Measurements from ENCODE around the gene MSH5. TPM values are rescaled to one million over a fixed set of nuclear protein-coding genes. Genes with fewer than 3 reads are reported as not detected.

The MSH5 gene
- total RNA-seq, 6 donors from 2014 or later = 7.3 to 52.4 (median 13.1) TPM

DNA sequence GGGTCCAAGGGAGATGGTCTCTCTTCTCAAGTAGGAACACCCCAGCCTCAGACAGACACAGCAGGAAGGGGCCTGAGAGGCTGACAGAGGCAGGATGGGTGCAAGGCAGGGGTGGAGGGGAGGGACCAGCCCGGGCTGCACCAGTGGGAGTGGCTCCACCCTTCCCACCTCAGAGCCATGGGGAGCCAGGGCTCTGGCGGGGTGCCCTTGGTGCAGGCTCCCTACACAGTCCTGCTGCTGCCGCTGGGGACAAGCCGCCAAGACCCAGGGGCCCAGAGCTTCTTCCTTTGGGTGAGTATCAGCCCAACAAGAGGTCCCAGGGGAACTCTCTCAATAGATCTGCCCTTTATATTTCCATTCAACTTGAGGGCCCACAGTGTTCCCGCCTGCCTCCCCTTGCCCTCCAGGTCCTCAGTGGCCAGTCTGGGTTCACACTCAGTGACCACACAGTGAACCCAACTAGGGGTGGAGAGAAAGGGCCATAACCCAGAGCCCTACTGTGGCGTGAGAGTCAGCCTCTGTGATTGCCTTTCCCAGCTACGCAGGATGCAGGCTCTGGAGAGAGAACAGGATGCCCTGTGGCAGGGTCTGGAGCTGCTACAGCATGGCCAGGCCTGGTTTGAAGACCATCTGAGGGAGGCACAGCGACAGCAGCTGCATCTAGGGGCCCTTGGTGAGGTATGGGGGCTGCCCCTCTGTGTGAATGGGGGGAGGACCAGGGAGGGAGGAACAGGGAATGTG, 23.2 kb downstream of the MSH5 start:
- H3K4me3 ChIP-seq = no peak overlapping the region
- H3K36me3 ChIP-seq = no peaks in the 10 kb centered on the region
- no peaks in the 10 kb centered on the region for H3K27me3 ChIP-seq
- no peaks in the 10 kb centered on the region for H3K9me3 ChIP-seq
- 17 to 84% methylated on average over 1 to 8 of the region's 8 CpGs for WGBS, 2 donors
- no peak for DNase-seq
- TF ChIP-seq EP300 (IDR thresholded peaks at IDR 0.05) (no peak), CTCF (IDR thresholded peaks at IDR 0.05) (no peak), POLR2A (IDR thresholded peaks at IDR 0.05) (no peak), POLR2AphosphoS5 (IDR thresholded peaks at IDR 0.05) (no peak)
- peak overlapping the region; percentile 9 to 57 (median 17) for H3K27ac ChIP-seq
- peak in 1 of 2 donors; percentile 4 for ATAC-seq (ENCODE audit: low FRiP score in 2 of 2)
- H3K4me1 ChIP-seq = peaks cover 0 to 7% (median 6%) of the 10 kb centered on the region in 4 donors

DNA sequence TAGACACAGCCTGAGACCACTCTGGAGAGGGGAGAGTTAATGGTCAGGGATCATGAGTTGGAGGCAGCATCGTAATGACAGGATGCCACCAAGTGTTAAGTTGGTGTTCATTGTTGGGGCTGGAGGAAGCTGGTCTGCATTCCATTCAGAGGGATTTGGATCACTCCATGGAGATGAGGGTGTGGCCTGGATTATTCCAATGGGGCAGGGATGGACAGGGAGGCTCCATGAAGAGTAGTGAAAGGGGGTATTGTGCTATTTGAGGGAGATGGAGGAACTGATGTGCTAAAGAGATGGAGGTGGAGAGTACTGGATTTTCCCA, 23.8 kb downstream of the MSH5 start:
- H3K9me3 ChIP-seq = no peaks in the 10 kb centered on the region
- ATAC-seq (ENCODE audit: low FRiP score in 2 of 2) = peak in 1 of 2 donors; percentile 64
- no peak for TF ChIP-seq POLR2A (IDR thresholded peaks at IDR 0.05)
- no peak for TF ChIP-seq EP300 (IDR thresholded peaks at IDR 0.05)
- TF ChIP-seq POLR2AphosphoS5 (IDR thresholded peaks at IDR 0.05) = no peak
- TF ChIP-seq CTCF (IDR thresholded peaks at IDR 0.05) = no peak
- H3K4me1 ChIP-seq = peaks cover 0 to 7% (median 6%) of the 10 kb centered on the region in 4 donors
- 20 to 35% methylated on average over 1 of the region's 1 CpG for WGBS, 2 donors
- H3K27me3 ChIP-seq = no peaks in the 10 kb centered on the region
- H3K27ac ChIP-seq = peak overlapping the region in 3 of 4 donors; percentile 9 to 57 (median 18)
- no peak overlapping the region for H3K4me3 ChIP-seq
- no peaks in the 10 kb centered on the region for H3K36me3 ChIP-seq
- no peak for DNase-seq

- Histone ChIP-seq H3K4me1 (peaks cover 0 to 7% (median 6%) of the 10 kb centered on the region in 4 donors), H3K9me3 (no peaks in the 10 kb centered on the region), H3K4me3 (no peak overlapping the region), H3K36me3 (no peaks in the 10 kb centered on the region), H3K27me3 (no peaks in the 10 kb centered on the region), H3K27ac (peak overlapping the region in 1 of 4 donors; percentile 3)
- TF ChIP-seq POLR2A (IDR thresholded peaks at IDR 0.05) = no peak
- TF ChIP-seq CTCF (IDR thresholded peaks at IDR 0.05) = no peak
- no peak for TF ChIP-seq EP300 (IDR thresholded peaks at IDR 0.05)
- no peak for TF ChIP-seq POLR2AphosphoS5 (IDR thresholded peaks at IDR 0.05)
- no peak for DNase-seq
- 78 to 83% methylated on average over 4 of the region's 4 CpGs for WGBS, 2 donors
- no peak for ATAC-seq (ENCODE audit: low FRiP score in 2 of 2)
These were observed 24.4 kb downstream of the MSH5 start for GRCh38 chr6:31764198-31764597.

GRCh38 chr6:31765559-31765909, 25.7 kb downstream of the MSH5 start:
- ATAC-seq (ENCODE audit: low FRiP score in 2 of 2) (no peak), DNase-seq (peak in 1 of 2 donors; percentile 63)
- H3K4me1 ChIP-seq = peaks cover 0 to 9% (median 7%) of the 10 kb centered on the region in 4 donors
- H3K4me3 ChIP-seq = no peak overlapping the region
- H3K27ac ChIP-seq = no peak overlapping the region
- H3K9me3 ChIP-seq = no peaks in the 10 kb centered on the region
- 73 to 83% methylated on average over 9 of the region's 9 CpGs for WGBS, 2 donors
- no peaks in the 10 kb centered on the region for H3K27me3 ChIP-seq
- TF ChIP-seq POLR2AphosphoS5 (IDR thresholded peaks at IDR 0.05) (no peak), POLR2A (IDR thresholded peaks at IDR 0.05) (no peak), EP300 (IDR thresholded peaks at IDR 0.05) (no peak), CTCF (IDR thresholded peaks at IDR 0.05) (no peak)
- H3K36me3 ChIP-seq = no peaks in the 10 kb centered on the region
